ENCODE data around the gene GPALPP1.
A peak's percentile ranks its signal among the peaks of the same experiment; 100 is the strongest.
"Not testable (repeated sequence)": the region's sequence is repeated elsewhere in the genome, so short reads cannot be mapped to it uniquely, and the experiment has no call there.

Gene GPALPP1

DNA sequence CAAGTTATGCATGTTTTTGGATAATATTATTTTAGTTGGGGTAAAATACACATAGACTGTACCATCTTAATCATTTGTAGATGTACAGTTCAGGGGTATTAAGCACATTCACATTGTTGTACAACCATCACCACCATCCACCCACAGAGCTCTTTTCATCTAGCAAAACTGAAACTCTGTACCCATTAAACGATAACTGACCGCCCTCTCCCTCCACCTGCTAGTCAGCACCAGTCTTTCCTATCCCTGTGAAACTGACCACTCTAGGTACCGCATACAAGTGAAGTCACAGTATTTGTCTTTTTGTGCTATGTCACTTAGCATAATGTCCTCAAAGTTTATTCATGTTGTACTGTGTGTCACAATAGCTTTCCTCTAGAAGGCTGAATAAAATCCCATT is 70.7 kb downstream of the GPALPP1 start:
- no peaks in the 10 kb centered on the region for H3K27me3 ChIP-seq (ENCODE audit: control insufficient read depth, insufficient read depth, low read length)
- H3K9me3 ChIP-seq (ENCODE audit: control insufficient read depth, insufficient read depth, low read length), result no peaks in the 10 kb centered on the region
- H3K36me3 ChIP-seq (ENCODE audit: control insufficient read depth, insufficient read depth, low read length), result no peaks in the 10 kb centered on the region
- DNase-seq (ENCODE audit: low read depth, low spot score), result no peak
- WGBS (ENCODE audit: insufficient coverage, insufficient read length), result no CpG with 5 or more reads among the region's 3 CpGs
- no peaks in the 10 kb centered on the region for H3K4me1 ChIP-seq (ENCODE audit: control insufficient read depth, insufficient read depth, low read length)
- H3K27ac ChIP-seq (ENCODE audit: low read length), result no peak overlapping the region
- no peak overlapping the region for H3K4me3 ChIP-seq (ENCODE audit: low read length)

DNA sequence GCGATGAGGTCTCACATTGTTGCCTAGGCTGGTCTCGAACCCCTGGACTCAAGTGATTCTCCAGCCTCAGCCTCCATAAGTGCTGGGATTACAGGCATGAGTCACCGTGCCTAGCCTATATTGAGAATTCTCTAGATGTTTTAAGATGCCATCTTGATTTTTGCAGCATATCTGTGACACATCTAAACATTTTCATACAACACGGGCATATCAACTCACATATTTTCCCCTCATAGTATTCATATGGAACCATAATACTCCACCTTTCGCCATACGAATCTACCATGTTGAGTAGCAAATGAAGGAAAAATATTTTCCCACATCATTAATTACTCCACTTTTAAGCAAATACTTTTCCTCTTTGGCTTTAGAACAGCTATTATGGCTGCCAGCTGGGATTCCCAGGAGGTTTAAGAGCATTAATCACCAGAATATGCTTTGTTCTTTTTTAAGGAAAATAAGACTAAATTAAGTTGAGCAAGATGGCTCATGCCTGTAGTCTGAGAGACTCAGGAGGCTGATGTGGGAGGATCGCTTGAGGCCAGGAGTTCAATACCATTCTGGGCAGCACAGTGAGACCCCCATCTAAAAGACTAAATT is 74.0 kb downstream of the GPALPP1 start:
- H3K4me3 ChIP-seq (ENCODE audit: low read length), result no peak overlapping the region
- WGBS (ENCODE audit: insufficient coverage, insufficient read length), result 100% methylated on average over 2 of the region's 7 CpGs
- no peaks in the 10 kb centered on the region for H3K4me1 ChIP-seq (ENCODE audit: control insufficient read depth, insufficient read depth, low read length)
- DNase-seq (ENCODE audit: low read depth, low spot score), result no peak
- no peak overlapping the region for H3K27ac ChIP-seq (ENCODE audit: low read length)
- no peaks in the 10 kb centered on the region for H3K27me3 ChIP-seq (ENCODE audit: control insufficient read depth, insufficient read depth, low read length)
- H3K9me3 ChIP-seq (ENCODE audit: control insufficient read depth, insufficient read depth, low read length), result no peaks in the 10 kb centered on the region
- no peaks in the 10 kb centered on the region for H3K36me3 ChIP-seq (ENCODE audit: control insufficient read depth, insufficient read depth, low read length)

GRCh38 chr13:45063889-45064288 is 74.6 kb downstream of the GPALPP1 start:
- H3K4me3 ChIP-seq (ENCODE audit: low read length); H3K36me3 ChIP-seq (ENCODE audit: control insufficient read depth, insufficient read depth, low read length); DNase-seq (ENCODE audit: low read depth, low spot score); H3K4me1 ChIP-seq (ENCODE audit: control insufficient read depth, insufficient read depth, low read length); H3K9me3 ChIP-seq (ENCODE audit: control insufficient read depth, insufficient read depth, low read length); H3K27ac ChIP-seq (ENCODE audit: low read length); H3K27me3 ChIP-seq (ENCODE audit: control insufficient read depth, insufficient read depth, low read length): not testable (repeated sequence)
- no CpG with 5 or more reads among the region's 3 CpGs for WGBS (ENCODE audit: insufficient coverage, insufficient read length)

DNA sequence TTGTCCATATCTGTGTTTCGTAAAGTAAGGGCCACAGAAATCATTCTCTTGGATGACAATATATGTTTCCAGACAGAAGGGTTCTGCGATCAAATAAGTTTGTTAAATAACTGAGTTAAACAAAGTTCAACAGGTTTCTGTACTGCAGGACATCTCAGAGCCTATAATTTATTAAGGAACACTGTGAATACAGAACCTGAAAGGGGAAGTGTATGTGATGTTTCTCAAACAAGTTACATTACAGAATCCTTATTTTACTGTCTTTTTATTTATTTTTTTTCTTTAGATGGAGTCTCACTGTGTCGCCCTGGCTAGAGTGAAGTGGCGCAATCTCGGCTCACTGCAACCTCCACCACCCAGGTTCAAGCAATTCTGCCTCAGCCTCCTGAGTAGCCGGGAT is 75.6 kb downstream of the GPALPP1 start:
- no peak overlapping the region for H3K4me3 ChIP-seq (ENCODE audit: low read length)
- H3K4me1 ChIP-seq (ENCODE audit: control insufficient read depth, insufficient read depth, low read length), result no peaks in the 10 kb centered on the region
- H3K9me3 ChIP-seq (ENCODE audit: control insufficient read depth, insufficient read depth, low read length), result no peaks in the 10 kb centered on the region
- WGBS (ENCODE audit: insufficient coverage, insufficient read length), result no CpG with 5 or more reads among the region's 6 CpGs
- no peaks in the 10 kb centered on the region for H3K27me3 ChIP-seq (ENCODE audit: control insufficient read depth, insufficient read depth, low read length)
- DNase-seq (ENCODE audit: low read depth, low spot score), result no peak
- no peak overlapping the region for H3K27ac ChIP-seq (ENCODE audit: low read length)
- H3K36me3 ChIP-seq (ENCODE audit: control insufficient read depth, insufficient read depth, low read length), result no peaks in the 10 kb centered on the region

DNA sequence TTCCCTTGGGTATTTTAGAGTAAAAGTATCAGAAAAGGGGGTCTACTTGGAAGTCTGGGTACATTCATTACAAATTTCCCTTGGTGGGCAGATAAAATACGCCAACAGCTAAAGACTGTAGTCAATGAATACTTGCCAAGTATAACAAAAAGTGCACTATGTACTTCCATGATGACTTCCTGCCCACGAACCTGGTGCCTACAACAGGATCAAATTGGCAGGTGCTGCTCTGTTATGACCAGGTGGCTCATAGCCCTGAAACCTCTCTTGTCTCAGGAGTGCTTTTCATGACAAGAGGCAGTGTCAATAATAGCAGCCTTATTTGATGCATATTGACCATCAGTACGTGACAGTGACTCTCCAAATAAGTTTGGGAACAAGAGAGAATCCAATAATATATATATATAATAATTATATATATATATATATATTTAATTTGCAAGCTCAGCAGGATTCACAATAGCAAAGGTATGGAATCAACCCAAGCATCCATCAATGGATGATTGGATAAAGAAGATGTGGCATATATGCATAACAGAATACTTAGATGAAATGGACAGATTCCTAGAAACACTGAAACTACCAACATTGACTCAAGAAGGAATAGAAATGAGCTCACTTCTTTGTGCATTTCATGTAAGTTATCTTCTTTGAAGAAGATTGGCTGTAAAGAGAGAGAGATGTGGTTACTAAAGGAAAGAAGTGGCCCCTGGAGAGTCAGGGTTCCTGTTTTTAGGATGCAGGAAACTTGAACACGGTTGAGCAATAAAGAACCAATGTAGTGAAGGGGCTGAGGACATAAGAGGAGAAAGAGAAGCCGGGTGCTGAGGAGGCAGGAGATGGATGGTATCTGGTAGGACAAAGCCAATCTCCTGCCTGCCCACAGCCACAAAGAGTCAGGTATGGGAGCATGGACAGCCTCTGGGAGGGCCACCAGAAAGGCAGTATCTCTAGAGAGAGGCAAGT is 79.0 kb downstream of the GPALPP1 start:
- no peaks in the 10 kb centered on the region for H3K27me3 ChIP-seq (ENCODE audit: control insufficient read depth, insufficient read depth, low read length)
- no peaks in the 10 kb centered on the region for H3K4me1 ChIP-seq (ENCODE audit: control insufficient read depth, insufficient read depth, low read length)
- no peak overlapping the region for H3K27ac ChIP-seq (ENCODE audit: low read length)
- no peaks in the 10 kb centered on the region for H3K36me3 ChIP-seq (ENCODE audit: control insufficient read depth, insufficient read depth, low read length)
- no CpG with 5 or more reads among the region's 5 CpGs for WGBS (ENCODE audit: insufficient coverage, insufficient read length)
- no peak for DNase-seq (ENCODE audit: low read depth, low spot score)
- H3K4me3 ChIP-seq (ENCODE audit: low read length), result no peak overlapping the region
- H3K9me3 ChIP-seq (ENCODE audit: control insufficient read depth, insufficient read depth, low read length), result no peaks in the 10 kb centered on the region

GRCh38 chr13:45073809-45074208 is 84.5 kb downstream of the GPALPP1 start:
- no peak overlapping the region for H3K27ac ChIP-seq (ENCODE audit: low read length)
- no peaks in the 10 kb centered on the region for H3K9me3 ChIP-seq (ENCODE audit: control insufficient read depth, insufficient read depth, low read length)
- DNase-seq (ENCODE audit: low read depth, low spot score), result peak; percentile 4
- H3K4me1 ChIP-seq (ENCODE audit: control insufficient read depth, insufficient read depth, low read length), result no peaks in the 10 kb centered on the region
- H3K4me3 ChIP-seq (ENCODE audit: low read length), result no peak overlapping the region
- no peaks in the 10 kb centered on the region for H3K36me3 ChIP-seq (ENCODE audit: control insufficient read depth, insufficient read depth, low read length)
- WGBS (ENCODE audit: insufficient coverage, insufficient read length), result no CpG with 5 or more reads among the region's 4 CpGs
- no peaks in the 10 kb centered on the region for H3K27me3 ChIP-seq (ENCODE audit: control insufficient read depth, insufficient read depth, low read length)

DNA sequence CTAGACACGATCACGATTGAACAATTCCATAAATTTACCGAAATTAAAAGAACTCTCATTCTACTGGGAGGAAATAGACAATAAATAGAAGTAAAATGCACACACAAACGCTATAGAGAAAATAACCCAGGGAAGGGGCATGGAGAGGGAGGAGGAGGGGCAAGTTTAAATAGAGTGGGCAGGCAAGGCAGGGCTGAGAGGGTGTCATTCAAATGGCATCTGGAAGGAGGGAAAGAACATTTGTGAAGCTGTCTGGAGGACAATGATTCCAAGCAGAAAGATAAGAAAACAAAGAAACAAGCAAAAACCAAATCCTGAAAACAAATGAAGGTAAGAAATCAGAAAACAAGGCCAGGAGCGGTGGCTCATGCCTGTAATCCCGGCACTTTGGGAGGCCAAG is 85.4 kb downstream of the GPALPP1 start:
- Histone ChIP-seq H3K4me1 (ENCODE audit: control insufficient read depth, insufficient read depth, low read length) (no peaks in the 10 kb centered on the region), H3K27me3 (ENCODE audit: control insufficient read depth, insufficient read depth, low read length) (no peaks in the 10 kb centered on the region), H3K27ac (ENCODE audit: low read length) (no peak overlapping the region), H3K9me3 (ENCODE audit: control insufficient read depth, insufficient read depth, low read length) (no peaks in the 10 kb centered on the region), H3K4me3 (ENCODE audit: low read length) (no peak overlapping the region), H3K36me3 (ENCODE audit: control insufficient read depth, insufficient read depth, low read length) (no peaks in the 10 kb centered on the region)
- no CpG with 5 or more reads among the region's 6 CpGs for WGBS (ENCODE audit: insufficient coverage, insufficient read length)
- DNase-seq (ENCODE audit: low read depth, low spot score), result no peak

- no CpG with 5 or more reads among the region's 1 CpG for WGBS (ENCODE audit: insufficient coverage, insufficient read length)
- DNase-seq (ENCODE audit: low read depth, low spot score), result no peak
- H3K4me3 ChIP-seq (ENCODE audit: low read length), result no peak overlapping the region
Measured at GRCh38 chr13:45078003-45078402, 88.7 kb downstream of the GPALPP1 start.

More at GRCh38 chr13:45078003-45078402, 88.7 kb downstream of the GPALPP1 start:
- no peaks in the 10 kb centered on the region for H3K9me3 ChIP-seq (ENCODE audit: control insufficient read depth, insufficient read depth, low read length)
- H3K27ac ChIP-seq (ENCODE audit: low read length), result no peak overlapping the region
- H3K36me3 ChIP-seq (ENCODE audit: control insufficient read depth, insufficient read depth, low read length), result no peaks in the 10 kb centered on the region
- H3K27me3 ChIP-seq (ENCODE audit: control insufficient read depth, insufficient read depth, low read length), result no peaks in the 10 kb centered on the region
- no peaks in the 10 kb centered on the region for H3K4me1 ChIP-seq (ENCODE audit: control insufficient read depth, insufficient read depth, low read length)
